ENCODE data around the gene NCOA1. TPM values are rescaled to one million over a fixed set of nuclear protein-coding genes. Genes with fewer than 3 reads are reported as not detected.

NCOA1 gene
- polyA plus RNA-seq, 1 donor from 2014 or later, result 23.0 TPM

GRCh38 chr2:24509840-24510239, 18.8 kb downstream of the NCOA1 start:
- Histone ChIP-seq H2AFZ (ENCODE audit: low read depth, low read length) (no peak overlapping the region), H3K36me3 (ENCODE audit: insufficient read depth, low read length) (no peaks in the 10 kb centered on the region), H3K4me3 (ENCODE audit: low read length) (no peak overlapping the region), H3K4me2 (ENCODE audit: low read length) (no peak overlapping the region), H3K27ac (ENCODE audit: low read length) (no peak overlapping the region), H3K27me3 (ENCODE audit: insufficient read depth, low read depth, low read length) (no peaks in the 10 kb centered on the region), H3K79me2 (replicated peaks; ENCODE audit: insufficient read depth, low read length) (peaks cover 90% of the 10 kb centered on the region), H3K9ac (ENCODE audit: low read length) (no peak overlapping the region), H3F3A (ENCODE audit: insufficient read depth, low read length, poor library complexity, severe bottlenecking) (no peaks in the 10 kb centered on the region), H3K9me2 (ENCODE audit: insufficient read depth, low read length) (no peaks in the 10 kb centered on the region), H4K20me1 (ENCODE audit: insufficient read depth) (peaks cover 7% of the 10 kb centered on the region), H3K9me3 (ENCODE audit: low read length) (no peaks in the 10 kb centered on the region)
- TF ChIP-seq MXI1 (conservative IDR thresholded peaks at IDR 0.05; ENCODE audit: poor library complexity, severe bottlenecking) (no peak), EP300 (conservative IDR thresholded peaks at IDR 0.05; ENCODE audit: poor library complexity, severe bottlenecking) (no peak), TAF1 (IDR thresholded peaks at IDR 0.05; ENCODE audit: low read depth) (no peak), RAD21 (conservative IDR thresholded peaks at IDR 0.05) (no peak), POLR2AphosphoS5 (IDR thresholded peaks at IDR 0.05) (no peak), REST (IDR thresholded peaks at IDR 0.05; ENCODE audit: borderline replicate concordance) (no peak), SMC3 (conservative IDR thresholded peaks at IDR 0.05; ENCODE audit: poor library complexity) (no peak), EZH2 (IDR thresholded peaks at IDR 0.05; ENCODE audit: borderline replicate concordance, insufficient read depth, low read length, poor library complexity, severe bottlenecking) (no peak), CTCF (IDR thresholded peaks at IDR 0.05; ENCODE audit: poor library complexity, severe bottlenecking) (no peak)

- Histone ChIP-seq H3K36me3 (ENCODE audit: insufficient read depth, low read length) (no peaks in the 10 kb centered on the region), H3K4me2 (ENCODE audit: low read length) (no peak overlapping the region), H3K9ac (ENCODE audit: low read length) (no peak overlapping the region), H3F3A (ENCODE audit: insufficient read depth, low read length, poor library complexity, severe bottlenecking) (no peaks in the 10 kb centered on the region), H3K27ac (ENCODE audit: low read length) (no peak overlapping the region), H3K27me3 (ENCODE audit: insufficient read depth, low read depth, low read length) (no peaks in the 10 kb centered on the region), H4K20me1 (ENCODE audit: insufficient read depth) (peaks cover 7% of the 10 kb centered on the region), H3K9me2 (ENCODE audit: insufficient read depth, low read length) (no peaks in the 10 kb centered on the region), H3K9me3 (ENCODE audit: low read length) (no peaks in the 10 kb centered on the region), H3K79me2 (replicated peaks; ENCODE audit: insufficient read depth, low read length) (peaks cover 91% of the 10 kb centered on the region), H2AFZ (ENCODE audit: low read depth, low read length) (no peak overlapping the region), H3K4me3 (ENCODE audit: low read length) (no peak overlapping the region)
- no peak for TF ChIP-seq REST (IDR thresholded peaks at IDR 0.05; ENCODE audit: borderline replicate concordance)
- TF ChIP-seq CTCF (IDR thresholded peaks at IDR 0.05; ENCODE audit: poor library complexity, severe bottlenecking), result no peak
- TF ChIP-seq TAF1 (IDR thresholded peaks at IDR 0.05; ENCODE audit: low read depth), result no peak
- no peak for TF ChIP-seq SMC3 (conservative IDR thresholded peaks at IDR 0.05; ENCODE audit: poor library complexity)
- no peak for TF ChIP-seq MXI1 (conservative IDR thresholded peaks at IDR 0.05; ENCODE audit: poor library complexity, severe bottlenecking)
- no peak for TF ChIP-seq RAD21 (conservative IDR thresholded peaks at IDR 0.05)
- TF ChIP-seq POLR2AphosphoS5 (IDR thresholded peaks at IDR 0.05), result no peak
- TF ChIP-seq EP300 (conservative IDR thresholded peaks at IDR 0.05; ENCODE audit: poor library complexity, severe bottlenecking), result no peak
- TF ChIP-seq EZH2 (IDR thresholded peaks at IDR 0.05; ENCODE audit: borderline replicate concordance, insufficient read depth, low read length, poor library complexity, severe bottlenecking), result no peak
These were observed 19.7 kb downstream of the NCOA1 start for GRCh38 chr2:24510771-24511170.
